Hepatocyte (in vitro differentiated cells): Measurements from ENCODE around the gene LYRM4.

Experiments used
- CTCF ChIP-seq: fragments of 200-600 bp; sonication (generic); IDR thresholded peaks from 2 replicates; pipeline ENCODE4 v1.5.1; 2016; ENCODE audit warnings: antibody characterized with exemption, mild to moderate bottlenecking; ENCODE audit not compliant: poor library complexity
- EZH2 ChIP-seq: fragments of 200-600 bp; sonication (generic); IDR thresholded peaks from 2 replicates; pipeline ENCODE4 v1.6.1; 2016; ENCODE audit warnings: antibody characterized with exemption, mild to moderate bottlenecking, borderline replicate concordance
- EZH2phosphoT487 ChIP-seq: fragments of 200-600 bp; sonication (generic); IDR thresholded peaks from one replicate; pipeline ENCODE4 v1.6.1; 2018; ENCODE audit warnings: antibody characterized with exemption, mild to moderate bottlenecking, low read depth, moderate library complexity; ENCODE audit not compliant: unreplicated experiment, severe bottlenecking

- TF ChIP-seq EZH2: no peak
- no peak for TF ChIP-seq CTCF
- no peak for TF ChIP-seq EZH2phosphoT487
Measured at GRCh38 chr6:5205035-5205507, 55.7 kb downstream of the LYRM4 start.
